Liver (tissue), 9 donors: ENCODE results near the gene NEUROG2. TPM values are rescaled to one million over a fixed set of nuclear protein-coding genes. Genes with fewer than 3 reads are reported as not detected.
"Not testable (repeated sequence)": the region's sequence is repeated elsewhere in the genome, so short reads cannot be mapped to it uniquely, and the experiment has no call there.

Experiments
- DNase-seq: peaks from one replicate; pipeline ENCODE4 v3.0.0-alpha.2; 2017; ENCODE audit warnings: low spot score
- H3K27ac ChIP-seq, 2 donors: one replicate each; pipeline ENCODE4 v1.7.0; 2013; ENCODE audit warnings: inconsistent platforms in 2 of 2, low read length in 2 of 2, control low read depth in 1 of 2, low read depth in 1 of 2, mild to moderate bottlenecking in 1 of 2
- H3K27me3 ChIP-seq, 4 donors: one replicate each; pipeline versions ENCODE4 v1.6.1 to v1.7.0; 2013; ENCODE audit warnings: low read length in 3 of 4, inconsistent platforms in 1 of 4, mild to moderate bottlenecking in 1 of 4, moderate library complexity in 1 of 4; ENCODE audit not compliant: control insufficient read depth in 4 of 4, insufficient read depth in 4 of 4
- H3K36me3 ChIP-seq, 4 donors: one replicate each; pipeline versions ENCODE4 v1.6.1 to v1.7.0; 2013; ENCODE audit warnings: low read length in 3 of 4, mild to moderate bottlenecking in 3 of 4, low read depth in 1 of 4, moderate library complexity in 1 of 4; ENCODE audit not compliant: control insufficient read depth in 4 of 4, insufficient read depth in 3 of 4
- H3K4me1 ChIP-seq, 4 donors: one replicate each; pipeline versions ENCODE4 v1.6.1 to v1.7.0; 2013; ENCODE audit warnings: low read length in 3 of 4, mild to moderate bottlenecking in 3 of 4, moderate library complexity in 1 of 4; ENCODE audit not compliant: control insufficient read depth in 4 of 4, insufficient read depth in 4 of 4
- H3K4me3 ChIP-seq, 3 donors: one replicate each; pipeline versions ENCODE4 v1.6.1 to v1.7.0; 2013; ENCODE audit warnings: low read length in 3 of 3, control low read depth in 1 of 3, low read depth in 1 of 3, mild to moderate bottlenecking in 1 of 3
- H3K9ac ChIP-seq, 2 donors: one replicate each; pipeline ENCODE4 v1.7.0; 2013; ENCODE audit warnings: low read length in 2 of 2, mild to moderate bottlenecking in 2 of 2, moderate library complexity in 2 of 2, control low read depth in 1 of 2, low read depth in 1 of 2
- H3K9me3 ChIP-seq, 4 donors: one replicate each; pipeline versions ENCODE4 v1.6.1 to v1.7.0; 2013; ENCODE audit warnings: low read length in 3 of 4; ENCODE audit not compliant: control insufficient read depth in 4 of 4
- ATF3 ChIP-seq: IDR thresholded peaks from 2 replicates; pipeline ENCODE4 v1.6.1; 2016; ENCODE audit warnings: antibody characterized with exemption
- EGR1 ChIP-seq, 2 donors: IDR thresholded peaks; 2 replicates each; pipeline ENCODE4 v1.6.1; 2016 to 2018; ENCODE audit warnings: antibody characterized with exemption in 2 of 2, low read depth in 2 of 2
- FOXA1 ChIP-seq: IDR thresholded peaks from 2 replicates; pipeline ENCODE4 v1.6.1; 2016; ENCODE audit warnings: antibody characterized with exemption
- FOXA2 ChIP-seq: IDR thresholded peaks from 2 replicates; pipeline ENCODE4 v1.6.1; 2016; ENCODE audit warnings: antibody characterized with exemption
- GABPA ChIP-seq, 2 donors: IDR thresholded peaks in 1 of 2; conservative IDR thresholded peaks in 1 of 2; 2 replicates each; pipeline ENCODE4 v1.6.1; 2016; ENCODE audit warnings: antibody characterized with exemption in 2 of 2, mild to moderate bottlenecking in 1 of 2, moderate library complexity in 1 of 2
- HNF4A ChIP-seq, 2 donors: conservative IDR thresholded peaks; 2 replicates each; pipeline ENCODE4 v1.6.1; 2016; ENCODE audit warnings: antibody characterized with exemption in 2 of 2, mild to moderate bottlenecking in 2 of 2
- HNF4G ChIP-seq: IDR thresholded peaks from 2 replicates; pipeline ENCODE4 v1.6.1; 2016; ENCODE audit warnings: antibody characterized with exemption
- JUND ChIP-seq, 2 donors: IDR thresholded peaks; 2 replicates each; pipeline ENCODE4 v1.6.1; 2016; ENCODE audit warnings: antibody characterized with exemption in 2 of 2
- MAX ChIP-seq: IDR thresholded peaks from 2 replicates; pipeline ENCODE4 v1.6.1; 2016; ENCODE audit warnings: antibody characterized with exemption
- NR2F2 ChIP-seq: IDR thresholded peaks from 2 replicates; pipeline ENCODE4 v1.6.1; 2016; ENCODE audit warnings: antibody characterized with exemption
- RAD21 ChIP-seq, 2 donors: IDR thresholded peaks; 2 replicates each; pipeline ENCODE4 v1.6.1; 2016; ENCODE audit warnings: antibody characterized with exemption in 2 of 2, mild to moderate bottlenecking in 2 of 2
- RXRA ChIP-seq, 2 donors: IDR thresholded peaks; 2 replicates each; pipeline ENCODE4 v1.6.1; 2017 to 2018; ENCODE audit warnings: antibody characterized with exemption in 2 of 2, mild to moderate bottlenecking in 1 of 2
- ZBTB33 ChIP-seq: IDR thresholded peaks from 2 replicates; pipeline ENCODE4 v1.6.1; 2016; ENCODE audit warnings: antibody characterized with exemption
- WGBS: extraction: QIAGEN DNeasy Blood & Tissue Kit; methylation state at CpG from one replicate; pipeline ENCODE4 v1.1.7; 2013; 5-methylcytosine and 5-hydroxymethylcytosine counted together
- polyA plus RNA-seq, 2 donors: library from polyadenylated mRNA; stranded (reverse) in 1 of 2; unstranded in 1 of 2; fragments of 200-250 nt in 1 of 2; fragments of >200 nt in 1 of 2; fragmentation: Nextera tagmentation in 1 of 2; extraction: Ambion mirVana in 1 of 2; gene quantifications; one replicate each; pipeline versions ENCODE4 v1.2.1 to v1.2.3, GENCODE V29; 2013 to 2015
- total RNA-seq, 2 donors: library from RNA; depleted of rRNA; stranded (reverse); fragments of >200 nt; gene quantifications; one replicate each; pipeline ENCODE4 v1.2.3, GENCODE V29; 2014
- donor health status: healthy.
- donor health status: healthy.
- donor health status: healthy.
- donor health status: healthy.
- donor health status: healthy.

NEUROG2 gene
- total and polyA plus RNA-seq, 4 donors = not detected

- Histone ChIP-seq H3K9ac (no peak overlapping the region), H3K9me3 (peaks cover 0 to 5% (median 4%) of the 10 kb centered on the region in 4 donors), H3K36me3 (no peaks in the 10 kb centered on the region), H3K27me3 (peaks cover 0 to 4% (median 0%) of the 10 kb centered on the region in 4 donors), H3K4me3 (no peak overlapping the region), H3K4me1 (no peaks in the 10 kb centered on the region), H3K27ac (no peak overlapping the region)
- no peak for TF ChIP-seq MAX
- no peak for TF ChIP-seq HNF4A (conservative IDR thresholded peaks at IDR 0.05)
- TF ChIP-seq EGR1 (IDR thresholded peaks at IDR 0.05; ENCODE audit: low read depth in 2 of 2) = no peak
- TF ChIP-seq FOXA2 = no peak
- no peak for TF ChIP-seq JUND (IDR thresholded peaks at IDR 0.05)
- no peak for TF ChIP-seq ZBTB33
- no peak for TF ChIP-seq ATF3
- no peak for TF ChIP-seq RXRA (IDR thresholded peaks at IDR 0.05)
- no peak for DNase-seq
- WGBS = 84% methylated on average over 7 of the region's 7 CpGs
These were observed 23.7 kb downstream of the NEUROG2 start for GRCh38 chr4:112492321-112492720.

GRCh38 chr4:112490808-112491207 is 25.2 kb downstream of the NEUROG2 start:
- H3K4me1 ChIP-seq, H3K27ac ChIP-seq, H3K9ac ChIP-seq, H3K9me3 ChIP-seq, H3K36me3 ChIP-seq, H3K27me3 ChIP-seq, DNase-seq, H3K4me3 ChIP-seq: not testable (repeated sequence)
- 72% methylated on average over 3 of the region's 3 CpGs for WGBS

GRCh38 chr4:112485930-112486329 is 30.1 kb downstream of the NEUROG2 start:
- no peak for TF ChIP-seq HNF4G
- no peak for TF ChIP-seq RAD21 (IDR thresholded peaks at IDR 0.05)
- no peak for TF ChIP-seq HNF4A (conservative IDR thresholded peaks at IDR 0.05)
- no peak for TF ChIP-seq EGR1 (IDR thresholded peaks at IDR 0.05; ENCODE audit: low read depth in 2 of 2)
- no peak for TF ChIP-seq ZBTB33
- TF ChIP-seq GABPA (IDR thresholded peaks at IDR 0.05 in 1 of 2, conservative IDR thresholded peaks at IDR 0.05 in 1 of 2) = no peak
- TF ChIP-seq FOXA2 = no peak
- no peak for TF ChIP-seq NR2F2
- no peak for TF ChIP-seq ATF3
- no peak for TF ChIP-seq FOXA1

More at GRCh38 chr4:112485930-112486329, 30.1 kb downstream of the NEUROG2 start:
- Histone ChIP-seq H3K4me3 (no peak overlapping the region), H3K27me3 (peaks cover 0 to 10% (median 0%) of the 10 kb centered on the region in 4 donors), H3K9me3 (peaks cover 0 to 10% (median 7%) of the 10 kb centered on the region in 4 donors), H3K36me3 (no peaks in the 10 kb centered on the region), H3K27ac (no peak overlapping the region), H3K4me1 (no peaks in the 10 kb centered on the region), H3K9ac (no peak overlapping the region)
- 74% methylated on average over 5 of the region's 5 CpGs for WGBS
- DNase-seq = no peak
